Astrocyte of the spinal cord (primary cell): ENCODE measurements around the gene MAPKAP1.

Source experiments
- DNase-seq: peaks from one replicate; pipeline ENCODE4 v3.0.0; 2011; ENCODE audit warnings: low read depth, low spot score
- H3K4me3 ChIP-seq: 2 replicates; pipeline ENCODE4 v1.5.1; 2011; ENCODE audit warnings: low read depth, mild to moderate bottlenecking, low read length, moderate library complexity
- in situ Hi-C: cut with HindIII; loops from 2 replicates; pipeline ENCODE4 v1.10.0; 2017; ENCODE audit warnings: low sequenced_read_pairs
- TF ChIP-seq, protein P1 (sequence below): IDR thresholded peaks from 2 replicates; pipeline ENCODE4 v1.5.1; 2012; ENCODE audit warnings: low read depth, mild to moderate bottlenecking, low read length, inconsistent platforms

MAPKAP1 gene

DNA sequence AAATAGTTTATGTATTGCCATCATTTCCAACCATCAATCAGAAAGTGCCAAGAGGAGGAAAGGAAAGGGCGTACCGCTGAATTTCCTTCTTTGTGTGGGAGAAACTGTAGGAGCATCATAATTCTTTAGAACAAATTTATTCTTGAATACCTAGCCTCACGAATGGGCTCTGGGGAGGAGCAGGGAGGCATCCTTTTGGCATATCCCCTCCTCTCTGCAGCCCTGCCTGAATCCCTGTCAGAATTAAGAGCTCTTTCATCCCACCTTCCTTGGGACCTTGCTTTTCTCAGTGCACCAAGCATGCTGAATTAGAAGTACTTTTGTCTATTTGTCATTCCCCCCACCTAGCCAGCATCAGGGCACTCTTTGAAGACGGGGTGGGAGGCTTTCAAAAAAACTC is 189.4 kb downstream of the MAPKAP1 start:
- TF ChIP-seq, protein P1, sequence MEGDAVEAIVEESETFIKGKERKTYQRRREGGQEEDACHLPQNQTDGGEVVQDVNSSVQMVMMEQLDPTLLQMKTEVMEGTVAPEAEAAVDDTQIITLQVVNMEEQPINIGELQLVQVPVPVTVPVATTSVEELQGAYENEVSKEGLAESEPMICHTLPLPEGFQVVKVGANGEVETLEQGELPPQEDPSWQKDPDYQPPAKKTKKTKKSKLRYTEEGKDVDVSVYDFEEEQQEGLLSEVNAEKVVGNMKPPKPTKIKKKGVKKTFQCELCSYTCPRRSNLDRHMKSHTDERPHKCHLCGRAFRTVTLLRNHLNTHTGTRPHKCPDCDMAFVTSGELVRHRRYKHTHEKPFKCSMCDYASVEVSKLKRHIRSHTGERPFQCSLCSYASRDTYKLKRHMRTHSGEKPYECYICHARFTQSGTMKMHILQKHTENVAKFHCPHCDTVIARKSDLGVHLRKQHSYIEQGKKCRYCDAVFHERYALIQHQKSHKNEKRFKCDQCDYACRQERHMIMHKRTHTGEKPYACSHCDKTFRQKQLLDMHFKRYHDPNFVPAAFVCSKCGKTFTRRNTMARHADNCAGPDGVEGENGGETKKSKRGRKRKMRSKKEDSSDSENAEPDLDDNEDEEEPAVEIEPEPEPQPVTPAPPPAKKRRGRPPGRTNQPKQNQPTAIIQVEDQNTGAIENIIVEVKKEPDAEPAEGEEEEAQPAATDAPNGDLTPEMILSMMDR: no peak
- in situ Hi-C loops: no loop called here
- no peak overlapping the region for H3K4me3 ChIP-seq
- DNase-seq: no peak

DNA sequence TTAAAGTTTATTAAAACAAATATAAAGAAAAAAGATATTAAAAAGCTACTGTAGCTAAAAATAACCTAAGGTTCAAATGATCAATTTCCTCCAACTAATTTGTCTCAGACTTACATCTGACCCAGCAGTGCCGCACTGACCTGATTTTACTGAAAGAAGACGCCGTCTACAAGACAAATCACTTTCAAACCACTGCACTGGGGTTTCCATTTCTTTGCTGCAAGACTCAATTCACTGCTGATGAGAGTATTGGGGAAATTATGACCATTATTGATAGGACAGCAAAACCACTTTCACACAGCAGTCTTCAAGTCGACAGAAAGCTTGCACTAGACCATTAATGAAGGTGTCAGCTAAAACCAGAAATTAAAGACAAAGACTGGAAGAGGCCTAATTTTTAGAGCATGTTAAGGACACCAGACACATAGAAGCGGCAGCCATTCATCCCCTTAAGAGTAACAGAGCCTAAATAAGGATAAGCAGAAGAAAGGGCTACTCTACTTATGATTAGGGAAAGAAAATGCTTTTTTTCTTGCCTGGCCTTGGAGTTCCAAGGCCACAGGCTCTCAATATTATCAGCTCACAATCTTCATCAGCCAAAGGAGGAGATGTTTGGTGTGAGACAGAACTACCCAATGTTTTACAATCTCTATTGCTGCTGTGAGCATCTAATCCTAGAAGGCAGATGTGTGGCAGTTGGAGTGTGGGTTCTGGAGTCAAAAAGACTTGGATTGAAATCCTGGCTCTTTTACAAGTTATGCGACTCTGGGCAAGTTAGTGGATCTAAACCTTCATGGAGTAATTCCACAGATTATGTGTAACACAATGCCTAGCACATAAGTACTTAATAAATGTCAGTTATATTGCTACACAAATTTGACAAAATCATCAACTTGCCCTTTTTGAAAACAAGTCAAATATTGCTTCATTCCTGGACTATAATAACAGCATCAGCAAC is 190.7 kb downstream of the MAPKAP1 start:
- in situ Hi-C loops: no loop called here
- DNase-seq: no peak
- TF ChIP-seq, protein P1: no peak
- no peak overlapping the region for H3K4me3 ChIP-seq

DNA sequence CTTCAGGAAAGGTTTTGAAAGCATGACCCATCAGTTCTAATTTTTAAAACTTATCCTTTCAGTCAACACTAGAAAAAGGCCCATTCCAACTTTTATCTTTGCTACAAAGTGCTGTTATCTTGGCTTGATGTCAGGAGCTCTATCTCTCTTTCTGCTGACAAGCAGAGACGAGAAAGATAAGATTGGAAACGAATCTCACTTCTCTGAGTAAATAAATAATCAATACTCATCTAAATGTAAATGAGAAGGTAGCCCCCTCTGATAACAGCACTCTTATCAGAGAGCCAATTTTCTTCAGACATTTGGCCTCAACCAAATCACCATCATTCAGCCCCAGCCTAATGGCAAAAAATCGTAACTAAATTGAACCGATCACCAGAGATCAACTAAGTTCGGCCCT is 191.7 kb downstream of the MAPKAP1 start:
- no peak for DNase-seq
- no peak overlapping the region for H3K4me3 ChIP-seq
- in situ Hi-C loops: no loop called here
- TF ChIP-seq, protein P1: no peak

DNA sequence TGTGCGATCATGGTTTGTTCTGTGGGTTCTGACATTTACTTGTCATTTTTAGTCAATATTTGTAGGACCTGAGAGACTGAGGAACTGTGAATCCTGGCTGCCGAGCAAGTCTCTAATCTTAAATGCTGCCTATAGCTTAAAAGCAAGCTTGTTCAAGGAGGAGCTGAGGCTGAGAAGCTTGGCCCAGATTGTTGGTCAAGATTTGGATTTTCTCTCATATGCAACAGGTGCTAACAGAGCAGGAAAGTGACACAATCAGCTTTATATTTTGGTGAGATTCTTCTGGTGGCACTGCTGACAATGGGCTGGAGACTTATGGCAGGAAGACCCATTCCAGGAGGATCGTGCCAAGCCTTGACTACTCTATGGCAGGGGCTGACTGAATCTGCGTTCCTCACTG is 192.5 kb downstream of the MAPKAP1 start:
- in situ Hi-C loops: no loop called here
- no peak overlapping the region for H3K4me3 ChIP-seq
- TF ChIP-seq, protein P1: no peak

DNA sequence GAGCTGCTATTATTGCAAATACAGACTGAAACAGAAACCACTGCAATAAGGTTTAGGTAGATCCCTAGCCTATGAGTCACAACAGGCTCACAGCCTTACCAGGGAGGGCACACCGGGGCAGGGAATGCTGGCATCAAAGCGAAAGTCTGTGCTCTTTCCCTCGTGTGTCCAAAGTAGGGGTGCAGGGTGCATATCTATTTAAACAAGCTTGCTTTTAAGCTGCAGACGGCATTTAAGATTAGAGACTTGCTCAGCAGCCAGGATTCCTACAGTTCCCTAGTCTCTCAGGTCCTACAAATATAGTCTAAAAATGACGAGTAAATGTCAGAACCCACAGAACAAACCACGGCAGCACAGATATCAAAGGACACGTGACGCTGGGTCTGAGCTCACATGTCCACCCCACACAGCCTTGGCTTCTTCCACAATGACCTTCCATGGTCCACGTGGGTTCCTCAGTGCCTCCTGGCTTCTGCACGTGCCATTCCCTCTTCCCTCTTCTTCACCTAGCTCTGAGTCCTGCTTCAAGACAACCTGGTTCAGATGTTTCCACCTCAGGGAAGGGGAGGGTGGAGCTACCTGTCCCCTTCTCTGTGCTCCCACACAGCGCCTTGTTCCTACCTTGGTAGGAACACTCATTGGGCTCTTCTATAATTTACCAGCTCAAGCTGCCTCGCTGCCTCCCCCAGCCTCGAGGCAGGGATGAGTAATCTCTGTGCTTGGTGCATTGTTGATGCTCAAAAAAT is 193.2 kb downstream of the MAPKAP1 start:
- peak; percentile 78 for DNase-seq
- peak overlapping the region; percentile 20 for H3K4me3 ChIP-seq
- in situ Hi-C loops: no loop called here
- TF ChIP-seq, protein P1: no peak

More for the DNA sequence above, 192.5 kb downstream of the MAPKAP1 start:
- no peak for DNase-seq

DNA sequence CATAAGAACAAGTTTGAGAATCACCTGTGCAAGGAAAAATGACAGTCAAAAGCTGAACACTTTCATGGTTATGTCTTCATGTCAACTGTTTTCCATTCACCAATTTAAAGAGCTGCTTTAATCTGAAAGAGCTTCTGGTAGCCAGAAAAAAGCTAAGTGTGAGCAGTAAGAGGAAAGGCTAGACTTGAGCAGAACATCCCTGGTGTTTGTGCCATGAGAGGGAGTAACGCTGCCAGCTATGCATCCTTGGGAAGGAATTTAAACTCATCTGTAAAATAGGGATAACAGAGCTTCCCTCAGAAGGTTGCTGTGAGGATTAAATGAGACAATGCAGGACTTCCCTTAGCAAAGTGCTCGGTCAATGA is 193.7 kb downstream of the MAPKAP1 start:
- TF ChIP-seq, protein P1: no peak
- no peak overlapping the region for H3K4me3 ChIP-seq
- in situ Hi-C loops: no loop called here
- DNase-seq: no peak
